DOHH2 (cell line): Measurements from ENCODE around the gene SLC17A8.

Experiments used
- EZH2phosphoT487 ChIP-seq: fragments of 200-600 bp; sonication (generic); IDR thresholded peaks from 2 replicates; pipeline ENCODE4 v1.6.1; 2017; ENCODE audit warnings: borderline replicate concordance, mild to moderate bottlenecking, antibody characterized with exemption, low read length, moderate library complexity, mixed read lengths
- TF ChIP-seq, protein P1 (sequence below): fragments of 200-600 bp; sonication (generic); IDR thresholded peaks from one replicate; pipeline ENCODE4 v1.5.1; 2014; ENCODE audit warnings: antibody characterized with exemption, mild to moderate bottlenecking, low read depth, low read length; ENCODE audit not compliant: poor library complexity, severe bottlenecking

- TF ChIP-seq, protein P1, sequence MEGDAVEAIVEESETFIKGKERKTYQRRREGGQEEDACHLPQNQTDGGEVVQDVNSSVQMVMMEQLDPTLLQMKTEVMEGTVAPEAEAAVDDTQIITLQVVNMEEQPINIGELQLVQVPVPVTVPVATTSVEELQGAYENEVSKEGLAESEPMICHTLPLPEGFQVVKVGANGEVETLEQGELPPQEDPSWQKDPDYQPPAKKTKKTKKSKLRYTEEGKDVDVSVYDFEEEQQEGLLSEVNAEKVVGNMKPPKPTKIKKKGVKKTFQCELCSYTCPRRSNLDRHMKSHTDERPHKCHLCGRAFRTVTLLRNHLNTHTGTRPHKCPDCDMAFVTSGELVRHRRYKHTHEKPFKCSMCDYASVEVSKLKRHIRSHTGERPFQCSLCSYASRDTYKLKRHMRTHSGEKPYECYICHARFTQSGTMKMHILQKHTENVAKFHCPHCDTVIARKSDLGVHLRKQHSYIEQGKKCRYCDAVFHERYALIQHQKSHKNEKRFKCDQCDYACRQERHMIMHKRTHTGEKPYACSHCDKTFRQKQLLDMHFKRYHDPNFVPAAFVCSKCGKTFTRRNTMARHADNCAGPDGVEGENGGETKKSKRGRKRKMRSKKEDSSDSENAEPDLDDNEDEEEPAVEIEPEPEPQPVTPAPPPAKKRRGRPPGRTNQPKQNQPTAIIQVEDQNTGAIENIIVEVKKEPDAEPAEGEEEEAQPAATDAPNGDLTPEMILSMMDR: no peak
- TF ChIP-seq EZH2phosphoT487: no peak
Observed at GRCh38 chr12:100337299-100337698, 19.6 kb upstream of the SLC17A8 start.
